Chondrocyte (in vitro differentiated cells): Measurements from ENCODE around the gene CHD9NB. TPM values are rescaled to one million over a fixed set of nuclear protein-coding genes. Genes with fewer than 3 reads are reported as not detected.
"Not testable (repeated sequence)": the region's sequence is repeated elsewhere in the genome, so short reads cannot be mapped to it uniquely, and the experiment has no call there.

Experiments
- DNase-seq: peaks from one replicate; pipeline ENCODE4 v3.0.0; 2021; ENCODE audit warnings: mixed read lengths, low spot score
- H3K27ac Mint-ChIP-seq: one replicate; pipeline ENCODE4 v1.8.0; 2021; ENCODE audit warnings: mild to moderate bottlenecking, moderate library complexity, mixed read lengths; ENCODE audit not compliant: unreplicated experiment
- H3K27me3 Mint-ChIP-seq: 2 replicates; pipeline ENCODE4 v1.8.0; 2021; ENCODE audit warnings: low read depth, mixed read lengths
- H3K36me3 Mint-ChIP-seq: 2 replicates; pipeline ENCODE4 v1.8.0; 2021; ENCODE audit warnings: low read depth, mixed read lengths
- H3K4me1 Mint-ChIP-seq: 2 replicates; pipeline ENCODE4 v1.8.0; 2021; ENCODE audit warnings: low read depth, mild to moderate bottlenecking, mixed read lengths
- H3K4me3 Mint-ChIP-seq: one replicate; pipeline ENCODE4 v1.8.0; 2021; ENCODE audit warnings: mild to moderate bottlenecking, moderate library complexity, mixed read lengths; ENCODE audit not compliant: unreplicated experiment
- H3K9me3 Mint-ChIP-seq: 2 replicates; pipeline ENCODE4 v1.8.0; 2021; ENCODE audit warnings: low read depth, mixed read lengths
- CTCF ChIP-seq: fragments of 200-600 bp; sonication (generic); IDR thresholded peaks from 2 replicates; pipeline ENCODE4 v1.5.0; 2021; ENCODE audit warnings: antibody characterized with exemption, mild to moderate bottlenecking, moderate library complexity
- total RNA-seq: library from RNA; stranded (reverse); gene quantifications from 3 replicates; pipeline ENCODE4 v1.2.1, GENCODE V29; 2021

CHD9NB gene
- total RNA-seq, 1 donor from 2014 or later, result 0.85 TPM

- TF ChIP-seq CTCF, result no peak
- no peaks in the 10 kb centered on the region for H3K27me3 Mint-ChIP-seq
- H3K9me3 Mint-ChIP-seq, result no peaks in the 10 kb centered on the region
- peak overlapping the region; percentile 39 for H3K27ac Mint-ChIP-seq
- H3K4me3 Mint-ChIP-seq, result no peak overlapping the region
- peaks cover 1% of the 10 kb centered on the region for H3K36me3 Mint-ChIP-seq
- peaks cover 56% of the 10 kb centered on the region for H3K4me1 Mint-ChIP-seq
- no peak for DNase-seq
Measured at GRCh38 chr16:53078247-53078646, 25.6 kb upstream of the CHD9NB start.

- not testable (repeated sequence) for H3K27me3 Mint-ChIP-seq, H3K4me3 Mint-ChIP-seq
Measured at GRCh38 chr16:53075461-53075860, 22.8 kb upstream of the CHD9NB start.

GRCh38 chr16:53074296-53074695, 21.6 kb upstream of the CHD9NB start:
- not testable (repeated sequence) for H3K9me3 Mint-ChIP-seq, H3K36me3 Mint-ChIP-seq, DNase-seq, H3K4me3 Mint-ChIP-seq, H3K27ac Mint-ChIP-seq, H3K27me3 Mint-ChIP-seq
- H3K4me1 Mint-ChIP-seq, result peaks cover 45% of the 10 kb centered on the region

More at GRCh38 chr16:53075461-53075860, 22.8 kb upstream of the CHD9NB start:
- not testable (repeated sequence) for DNase-seq, H3K27ac Mint-ChIP-seq, H3K36me3 Mint-ChIP-seq, H3K9me3 Mint-ChIP-seq
- peaks cover 54% of the 10 kb centered on the region for H3K4me1 Mint-ChIP-seq

- Mint-ChIP-seq H3K4me3 (no peak overlapping the region), H3K27me3 (no peaks in the 10 kb centered on the region), H3K4me1 (peaks cover 32% of the 10 kb centered on the region), H3K9me3 (no peaks in the 10 kb centered on the region), H3K27ac (peak overlapping the region; percentile 14), H3K36me3 (peaks cover 11% of the 10 kb centered on the region)
- no peak for TF ChIP-seq CTCF
- no peak for DNase-seq
Measured at GRCh38 chr16:53073022-53073421, 20.3 kb upstream of the CHD9NB start.

GRCh38 chr16:53071748-53072301, 19.1 kb upstream of the CHD9NB start:
- Mint-ChIP-seq H3K27ac (peak overlapping the region; percentile 93), H3K9me3 (no peaks in the 10 kb centered on the region), H3K4me1 (peaks cover 27% of the 10 kb centered on the region), H3K36me3 (peaks cover 11% of the 10 kb centered on the region), H3K27me3 (no peaks in the 10 kb centered on the region), H3K4me3 (peak overlapping the region; percentile 28)
- DNase-seq, result no peak
- no peak for TF ChIP-seq CTCF

- Mint-ChIP-seq H3K4me1 (peaks cover 41% of the 10 kb centered on the region), H3K4me3 (no peak overlapping the region), H3K9me3 (no peaks in the 10 kb centered on the region), H3K36me3 (peaks cover 12% of the 10 kb centered on the region), H3K27ac (no peak overlapping the region), H3K27me3 (no peaks in the 10 kb centered on the region)
- DNase-seq, result no peak
- TF ChIP-seq CTCF, result no peak
Measured at GRCh38 chr16:53069772-53070171, 17.1 kb upstream of the CHD9NB start.
